ENCODE data around the gene SPAG17. TPM values are rescaled to one million over a fixed set of nuclear protein-coding genes. Genes with fewer than 3 reads are reported as not detected.

The SPAG17 gene
- total RNA-seq, 1 experiment from 2014 or later: 0.36 TPM

- no peak for ATAC-seq
- no peak overlapping the region for H3K27ac ChIP-seq (ENCODE audit: low read length)
- BruUV-seq (replicated peaks): no TSS peak
- TF ChIP-seq POLR2AphosphoS5 (IDR thresholded peaks at IDR 0.05; ENCODE audit: low read depth, low read length) (no peak), TCF7L2 (IDR thresholded peaks at IDR 0.05; ENCODE audit: low read depth, low read length) (no peak), CTCF (IDR thresholded peaks at IDR 0.05) (no peak), SIN3A (IDR thresholded peaks at IDR 0.05; ENCODE audit: borderline replicate concordance, insufficient read depth, low read depth, low read length) (no peak), REST (IDR thresholded peaks at IDR 0.05; ENCODE audit: insufficient read depth in 1 of 2, low read depth in 2 of 2, low read length in 1 of 2) (no peak)
- H3K27me3 ChIP-seq (ENCODE audit: control insufficient read depth, insufficient read depth, low read length): no peaks in the 10 kb centered on the region
- H3K4me3 ChIP-seq (ENCODE audit: low read depth in 2 of 2, low read length in 2 of 2): no peak overlapping the region
- in situ Hi-C loops (cut with HindIII; ENCODE audit: low pct_unique_long_range_greater_than_20kb, low sequenced_read_pairs) (no loop called here), intact Hi-C loops (cut with micrococcal nuclease; ENCODE audit: unreplicated experiment) (no loop called here)
- POLR2A ChIA-PET: no interaction called here
- CTCF ChIA-PET: no interaction called here
- H3K36me3 ChIP-seq (ENCODE audit: control insufficient read depth, insufficient read depth, low read length): no peaks in the 10 kb centered on the region
- DNase-seq (ENCODE audit: low read depth, low spot score): no peak
- no peaks in the 10 kb centered on the region for H3K4me1 ChIP-seq (ENCODE audit: control insufficient read depth, insufficient read depth, low read length)
- H3K9me3 ChIP-seq (ENCODE audit: control insufficient read depth, insufficient read depth, low read depth, low read length): no peaks in the 10 kb centered on the region
Observed at GRCh38 chr1:118204648-118205047, 19.6 kb upstream of the SPAG17 start.

- Histone ChIP-seq H3K4me1 (ENCODE audit: control insufficient read depth, insufficient read depth, low read length) (no peaks in the 10 kb centered on the region), H3K4me3 (ENCODE audit: low read depth in 2 of 2, low read length in 2 of 2) (no peak overlapping the region), H3K27me3 (ENCODE audit: control insufficient read depth, insufficient read depth, low read length) (no peaks in the 10 kb centered on the region), H3K9me3 (ENCODE audit: control insufficient read depth, insufficient read depth, low read depth, low read length) (no peaks in the 10 kb centered on the region), H3K27ac (ENCODE audit: low read length) (no peak overlapping the region), H3K36me3 (ENCODE audit: control insufficient read depth, insufficient read depth, low read length) (no peaks in the 10 kb centered on the region)
- DNase-seq (ENCODE audit: low read depth, low spot score): no peak
- no peak for TF ChIP-seq REST (IDR thresholded peaks at IDR 0.05; ENCODE audit: insufficient read depth in 1 of 2, low read depth in 2 of 2, low read length in 1 of 2)
- no peak for TF ChIP-seq CTCF (IDR thresholded peaks at IDR 0.05)
- TF ChIP-seq SIN3A (IDR thresholded peaks at IDR 0.05; ENCODE audit: borderline replicate concordance, insufficient read depth, low read depth, low read length): no peak
- no peak for TF ChIP-seq POLR2AphosphoS5 (IDR thresholded peaks at IDR 0.05; ENCODE audit: low read depth, low read length)
- no peak for TF ChIP-seq TCF7L2 (IDR thresholded peaks at IDR 0.05; ENCODE audit: low read depth, low read length)
- no peak for ATAC-seq
- in situ Hi-C loops (cut with HindIII; ENCODE audit: low pct_unique_long_range_greater_than_20kb, low sequenced_read_pairs) (no loop called here), intact Hi-C loops (cut with micrococcal nuclease; ENCODE audit: unreplicated experiment) (no loop called here)
- no TSS peak for BruUV-seq (replicated peaks)
- POLR2A ChIA-PET: no interaction called here
- CTCF ChIA-PET: no interaction called here
Observed at GRCh38 chr1:118204105-118204504, 19.1 kb upstream of the SPAG17 start.
